ENCODE data around the gene RASAL1.

RASAL1 gene

GRCh38 chr12:113055594-113056380, 79.8 kb downstream of the RASAL1 start:
- no peak for DNase-seq

- DNase-seq: no peak
Observed at GRCh38 chr12:113054948-113055486, 80.5 kb downstream of the RASAL1 start.

GRCh38 chr12:113052326-113052725, 83.2 kb downstream of the RASAL1 start:
- DNase-seq: no peak

GRCh38 chr12:113051759-113052158, 83.8 kb downstream of the RASAL1 start:
- no peak for DNase-seq

GRCh38 chr12:113050795-113051194, 84.8 kb downstream of the RASAL1 start:
- no peak for DNase-seq

GRCh38 chr12:113049976-113050742, 85.4 kb downstream of the RASAL1 start:
- DNase-seq: no peak

All from activated effector memory CD4-positive, alpha-beta T cell treated with Interleukin-2 at 50 U/mL for 16 hours (primary cell).